Osteocyte (in vitro differentiated cells): ENCODE data around the gene ASTN1. TPM values are rescaled to one million over a fixed set of nuclear protein-coding genes. Genes with fewer than 3 reads are reported as not detected.

Experiments
- DNase-seq: peaks from one replicate; pipeline ENCODE4 v3.0.0; 2021; ENCODE audit warnings: mixed read lengths; ENCODE audit not compliant: unreplicated experiment; ENCODE audit errors: extremely low spot score
- H3K27ac Mint-ChIP-seq: one replicate; pipeline ENCODE4 v1.8.0; 2021; ENCODE audit warnings: mild to moderate bottlenecking, mixed read lengths; ENCODE audit not compliant: unreplicated experiment
- H3K27me3 Mint-ChIP-seq: one replicate; pipeline ENCODE4 v1.8.0; 2021; ENCODE audit warnings: mixed read lengths; ENCODE audit not compliant: unreplicated experiment
- H3K36me3 Mint-ChIP-seq: one replicate; pipeline ENCODE4 v1.8.0; 2021; ENCODE audit warnings: mixed read lengths; ENCODE audit not compliant: unreplicated experiment
- H3K4me1 Mint-ChIP-seq: one replicate; pipeline ENCODE4 v1.8.0; 2021; ENCODE audit warnings: mixed read lengths; ENCODE audit not compliant: unreplicated experiment
- H3K4me3 Mint-ChIP-seq: one replicate; pipeline ENCODE4 v1.8.0; 2021; ENCODE audit warnings: mild to moderate bottlenecking, moderate library complexity, mixed read lengths; ENCODE audit not compliant: unreplicated experiment
- H3K9me3 Mint-ChIP-seq: one replicate; pipeline ENCODE4 v1.8.0; 2021; ENCODE audit warnings: mixed read lengths; ENCODE audit not compliant: unreplicated experiment
- CTCF ChIP-seq: fragments of 200-600 bp; sonication (generic); IDR thresholded peaks from 2 replicates; pipeline ENCODE4 v1.5.0; 2021; ENCODE audit warnings: antibody characterized with exemption, mild to moderate bottlenecking, moderate library complexity
- total RNA-seq: library from RNA; stranded (reverse); gene quantifications from 2 replicates; pipeline ENCODE4 v1.2.1, GENCODE V29; 2021

ASTN1 gene
- total RNA-seq, 1 donor from 2014 or later, result not detected

DNA sequence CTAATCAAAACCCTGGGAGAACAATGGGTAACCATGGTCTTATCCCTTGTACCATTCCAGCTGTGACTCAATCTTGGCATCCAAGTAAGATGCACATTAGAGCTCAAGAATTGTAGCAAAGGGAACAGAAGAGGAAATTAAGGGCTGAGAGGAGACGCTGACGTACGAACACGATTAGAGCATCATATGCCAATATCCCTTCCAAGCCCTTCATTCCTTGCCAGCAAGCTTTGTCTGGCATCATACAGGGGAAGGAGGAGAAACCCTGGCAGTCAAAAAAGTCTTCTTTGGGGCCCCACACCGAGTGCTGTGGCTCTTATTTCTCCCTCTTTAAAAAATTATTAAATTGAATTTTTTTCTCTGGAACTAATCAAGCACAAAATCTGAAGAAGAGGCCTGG, 120.9 kb downstream of the ASTN1 start:
- no peak for TF ChIP-seq CTCF
- Mint-ChIP-seq H3K4me1 (no peaks in the 10 kb centered on the region), H3K9me3 (no peaks in the 10 kb centered on the region), H3K4me3 (no peak overlapping the region), H3K27ac (no peak overlapping the region), H3K36me3 (no peaks in the 10 kb centered on the region), H3K27me3 (no peaks in the 10 kb centered on the region)
- no peak for DNase-seq

GRCh38 chr1:177035586-177035985, 128.9 kb downstream of the ASTN1 start:
- Mint-ChIP-seq H3K36me3 (no peaks in the 10 kb centered on the region), H3K27ac (no peak overlapping the region), H3K4me3 (no peak overlapping the region), H3K4me1 (no peaks in the 10 kb centered on the region), H3K9me3 (no peaks in the 10 kb centered on the region), H3K27me3 (no peaks in the 10 kb centered on the region)
- no peak for DNase-seq
- no peak for TF ChIP-seq CTCF

- no peak overlapping the region for H3K27ac Mint-ChIP-seq
- H3K9me3 Mint-ChIP-seq, result no peaks in the 10 kb centered on the region
- H3K4me1 Mint-ChIP-seq, result no peaks in the 10 kb centered on the region
- DNase-seq, result no peak
- no peaks in the 10 kb centered on the region for H3K36me3 Mint-ChIP-seq
- no peaks in the 10 kb centered on the region for H3K27me3 Mint-ChIP-seq
- H3K4me3 Mint-ChIP-seq, result no peak overlapping the region
- no peak for TF ChIP-seq CTCF
Measured at GRCh38 chr1:177033628-177034027, 130.9 kb downstream of the ASTN1 start.

DNA sequence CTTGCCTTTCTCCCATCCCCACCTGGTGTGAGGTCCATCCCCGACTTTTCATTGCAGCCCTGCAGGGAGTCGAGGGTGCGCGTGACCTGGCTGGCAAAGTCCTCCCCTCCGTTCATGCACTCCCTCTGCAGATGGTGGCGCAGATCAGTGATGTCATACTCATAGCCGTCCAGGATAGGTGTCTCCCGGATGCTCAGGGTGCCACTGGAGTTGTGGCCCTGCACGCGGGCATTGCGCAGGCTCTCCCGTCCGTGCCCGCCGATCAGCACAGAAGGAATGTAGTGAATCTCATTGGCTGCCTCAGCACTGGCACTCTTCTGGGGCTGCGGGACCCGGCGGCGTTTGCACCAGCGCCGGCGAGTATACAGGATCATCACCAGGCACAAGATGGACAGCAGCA, 132.1 kb downstream of the ASTN1 start:
- no peak for TF ChIP-seq CTCF
- Mint-ChIP-seq H3K9me3 (no peaks in the 10 kb centered on the region), H3K4me1 (no peaks in the 10 kb centered on the region), H3K4me3 (no peak overlapping the region), H3K27me3 (no peaks in the 10 kb centered on the region), H3K27ac (no peak overlapping the region), H3K36me3 (no peaks in the 10 kb centered on the region)
- no peak for DNase-seq

GRCh38 chr1:177024623-177025022, 139.9 kb downstream of the ASTN1 start:
- H3K36me3 Mint-ChIP-seq, result no peaks in the 10 kb centered on the region
- DNase-seq, result no peak
- H3K9me3 Mint-ChIP-seq, result peaks cover 12% of the 10 kb centered on the region
- H3K27me3 Mint-ChIP-seq, result no peaks in the 10 kb centered on the region
- H3K4me3 Mint-ChIP-seq, result no peak overlapping the region
- H3K4me1 Mint-ChIP-seq, result no peaks in the 10 kb centered on the region
- TF ChIP-seq CTCF, result no peak
- no peak overlapping the region for H3K27ac Mint-ChIP-seq
